ENCODE data around the gene DNAH14. TPM values are rescaled to one million over a fixed set of nuclear protein-coding genes. Genes with fewer than 3 reads are reported as not detected.
"Not testable (repeated sequence)": the region's sequence is repeated elsewhere in the genome, so short reads cannot be mapped to it uniquely, and the experiment has no call there.

Gene DNAH14
- total and polyA plus RNA-seq, 4 donors, result 2.7 to 19.8 (median 9.6) TPM

DNA sequence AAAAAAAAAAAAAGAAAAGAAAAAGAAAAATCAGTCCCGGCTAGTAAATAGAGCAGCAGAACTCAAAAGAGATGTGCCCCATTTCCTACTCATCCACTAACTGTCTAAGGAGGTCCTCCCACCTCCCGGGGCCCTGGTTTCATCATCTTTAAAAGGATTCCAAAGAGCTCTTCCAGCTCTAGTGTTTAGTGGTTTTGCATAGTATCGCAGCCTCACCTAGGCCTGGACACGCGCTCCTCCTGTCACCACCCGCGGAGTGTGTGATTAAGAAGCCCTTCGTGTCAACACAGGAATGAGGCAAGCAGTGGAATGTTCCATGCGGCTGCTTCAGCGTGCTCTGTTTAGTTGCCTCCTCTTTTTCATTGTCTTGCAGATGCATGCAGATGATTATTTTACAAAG is 449.4 kb downstream of the DNAH14 start:
- H3K36me3 ChIP-seq (ENCODE audit: control insufficient read depth in 4 of 4, insufficient read depth in 3 of 4, low read depth in 1 of 4, low read length in 3 of 4), result no peaks in the 10 kb centered on the region
- TF ChIP-seq, protein P1, sequence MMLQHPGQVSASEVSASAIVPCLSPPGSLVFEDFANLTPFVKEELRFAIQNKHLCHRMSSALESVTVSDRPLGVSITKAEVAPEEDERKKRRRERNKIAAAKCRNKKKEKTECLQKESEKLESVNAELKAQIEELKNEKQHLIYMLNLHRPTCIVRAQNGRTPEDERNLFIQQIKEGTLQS (IDR thresholded peaks at IDR 0.05), result no peak
- TF ChIP-seq SP1 (IDR thresholded peaks at IDR 0.05) (no peak), HNF4G (IDR thresholded peaks at IDR 0.05) (no peak)
- no peak for DNase-seq (ENCODE audit: low spot score)
- no peak overlapping the region for H3K4me3 ChIP-seq (ENCODE audit: low read depth in 1 of 3, low read length in 3 of 3)
- H3K27ac ChIP-seq (ENCODE audit: low read depth in 1 of 2, low read length in 2 of 2), result no peak overlapping the region
- H3K9ac ChIP-seq (ENCODE audit: low read depth in 1 of 2, low read length in 2 of 2), result no peak overlapping the region
- H3K4me1 ChIP-seq (ENCODE audit: control insufficient read depth in 4 of 4, insufficient read depth in 4 of 4, low read length in 3 of 4), result peaks cover 0 to 10% (median 4%) of the 10 kb centered on the region in 4 donors
- H3K9me3 ChIP-seq (ENCODE audit: control insufficient read depth in 4 of 4, low read length in 3 of 4), result no peaks in the 10 kb centered on the region
- WGBS, result 81% methylated on average over 10 of the region's 10 CpGs
- H3K27me3 ChIP-seq (ENCODE audit: control insufficient read depth in 4 of 4, insufficient read depth in 4 of 4, low read length in 3 of 4), result no peaks in the 10 kb centered on the region

DNA sequence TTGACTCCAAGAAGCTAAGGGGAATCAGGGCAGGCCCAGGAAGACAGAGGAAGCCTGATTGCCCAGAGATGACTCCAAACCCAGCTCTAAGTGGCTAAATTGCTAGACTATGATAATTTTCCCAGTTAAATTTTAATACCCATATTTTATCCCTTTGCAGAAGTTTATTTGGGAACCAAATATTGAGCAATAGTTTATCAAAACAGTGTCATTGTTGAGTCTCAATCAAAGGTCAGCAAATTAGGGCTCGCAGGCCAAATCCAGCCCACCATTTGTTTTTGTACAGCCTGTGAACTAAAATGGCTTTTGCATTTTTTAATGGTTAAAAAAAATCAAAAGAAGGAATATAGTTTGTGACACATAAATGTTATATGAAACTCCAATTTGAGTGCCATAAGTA is 451.2 kb downstream of the DNAH14 start:
- Histone ChIP-seq H3K27me3 (ENCODE audit: control insufficient read depth in 4 of 4, insufficient read depth in 4 of 4, low read length in 3 of 4) (no peaks in the 10 kb centered on the region), H3K9me3 (ENCODE audit: control insufficient read depth in 4 of 4, low read length in 3 of 4) (no peaks in the 10 kb centered on the region), H3K4me1 (ENCODE audit: control insufficient read depth in 4 of 4, insufficient read depth in 4 of 4, low read length in 3 of 4) (peaks cover 0 to 10% (median 4%) of the 10 kb centered on the region in 4 donors), H3K9ac (ENCODE audit: low read depth in 1 of 2, low read length in 2 of 2) (no peak overlapping the region), H3K27ac (ENCODE audit: low read depth in 1 of 2, low read length in 2 of 2) (no peak overlapping the region), H3K4me3 (ENCODE audit: low read depth in 1 of 3, low read length in 3 of 3) (no peak overlapping the region), H3K36me3 (ENCODE audit: control insufficient read depth in 4 of 4, insufficient read depth in 3 of 4, low read depth in 1 of 4, low read length in 3 of 4) (no peaks in the 10 kb centered on the region)
- 37% methylated on average over 1 of the region's 1 CpG for WGBS
- no peak for DNase-seq (ENCODE audit: low spot score)
- TF ChIP-seq YY1 (IDR thresholded peaks at IDR 0.05) (peak; percentile 55), HNF4A (conservative IDR thresholded peaks at IDR 0.05) (peak; percentile 33 to 44), JUND (IDR thresholded peaks at IDR 0.05) (no peak)

DNA sequence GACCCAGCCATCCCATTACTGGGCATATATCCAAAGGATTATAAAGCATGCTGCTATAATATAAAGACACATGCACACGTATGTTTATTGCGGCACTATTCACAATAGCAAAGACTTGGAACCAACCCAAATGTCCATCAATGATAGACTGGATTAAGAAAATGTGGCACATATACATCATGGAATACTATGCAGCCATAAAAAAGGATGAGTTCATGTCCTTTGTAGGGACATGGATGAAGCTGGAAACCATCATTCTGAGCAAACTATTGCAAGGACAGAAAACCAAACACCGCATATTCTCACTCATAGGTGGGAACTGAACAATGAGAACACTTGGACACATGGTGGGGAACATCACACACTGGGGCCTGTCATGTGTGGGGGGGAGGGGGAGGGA is 457.4 kb downstream of the DNAH14 start:
- H3K9ac ChIP-seq (ENCODE audit: low read depth in 1 of 2, low read length in 2 of 2); H3K4me3 ChIP-seq (ENCODE audit: low read depth in 1 of 3, low read length in 3 of 3); H3K9me3 ChIP-seq (ENCODE audit: control insufficient read depth in 4 of 4, low read length in 3 of 4); H3K27ac ChIP-seq (ENCODE audit: low read depth in 1 of 2, low read length in 2 of 2); H3K4me1 ChIP-seq (ENCODE audit: control insufficient read depth in 4 of 4, insufficient read depth in 4 of 4, low read length in 3 of 4); H3K27me3 ChIP-seq (ENCODE audit: control insufficient read depth in 4 of 4, insufficient read depth in 4 of 4, low read length in 3 of 4); H3K36me3 ChIP-seq (ENCODE audit: control insufficient read depth in 4 of 4, insufficient read depth in 3 of 4, low read depth in 1 of 4, low read length in 3 of 4); DNase-seq (ENCODE audit: low spot score): not testable (repeated sequence)
- WGBS, result 95% methylated on average over 3 of the region's 3 CpGs

GRCh38 chr1:225388372-225388771 is 458.9 kb downstream of the DNAH14 start:
- Histone ChIP-seq H3K9me3 (ENCODE audit: control insufficient read depth in 4 of 4, low read length in 3 of 4) (no peaks in the 10 kb centered on the region), H3K4me1 (ENCODE audit: control insufficient read depth in 4 of 4, insufficient read depth in 4 of 4, low read length in 3 of 4) (no peaks in the 10 kb centered on the region), H3K27ac (ENCODE audit: low read depth in 1 of 2, low read length in 2 of 2) (no peak overlapping the region), H3K9ac (ENCODE audit: low read depth in 1 of 2, low read length in 2 of 2) (no peak overlapping the region), H3K4me3 (ENCODE audit: low read depth in 1 of 3, low read length in 3 of 3) (no peak overlapping the region), H3K36me3 (ENCODE audit: control insufficient read depth in 4 of 4, insufficient read depth in 3 of 4, low read depth in 1 of 4, low read length in 3 of 4) (no peaks in the 10 kb centered on the region), H3K27me3 (ENCODE audit: control insufficient read depth in 4 of 4, insufficient read depth in 4 of 4, low read length in 3 of 4) (no peaks in the 10 kb centered on the region)
- DNase-seq (ENCODE audit: low spot score), result no peak
- TF ChIP-seq, protein P1 (IDR thresholded peaks at IDR 0.05), result no peak
- TF ChIP-seq ZBTB33 (IDR thresholded peaks at IDR 0.05) (no peak), FOXA2 (IDR thresholded peaks at IDR 0.05) (no peak), TAF1 (conservative IDR thresholded peaks at IDR 0.05) (no peak), HNF4A (conservative IDR thresholded peaks at IDR 0.05) (no peak), GABPA (IDR thresholded peaks at IDR 0.05 in 1 of 2, conservative IDR thresholded peaks at IDR 0.05 in 1 of 2) (no peak)
- TF ChIP-seq, protein P2, sequence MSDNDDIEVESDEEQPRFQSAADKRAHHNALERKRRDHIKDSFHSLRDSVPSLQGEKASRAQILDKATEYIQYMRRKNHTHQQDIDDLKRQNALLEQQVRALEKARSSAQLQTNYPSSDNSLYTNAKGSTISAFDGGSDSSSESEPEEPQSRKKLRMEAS (IDR thresholded peaks at IDR 0.05), result no peak
- 81% methylated on average over 4 of the region's 4 CpGs for WGBS
